A204.1 (cell line): ENCODE data around the gene RANBP3.
"Not testable (repeated sequence)": the region's sequence is repeated elsewhere in the genome, so short reads cannot be mapped to it uniquely, and the experiment has no call there.

Experiments
- FAIRE-seq: peaks from 2 replicates; lab custom pipeline; 2012; peaks lifted over from hg19 to GRCh38; lab: Jason Lieb, UNC

The RANBP3 gene

DNA sequence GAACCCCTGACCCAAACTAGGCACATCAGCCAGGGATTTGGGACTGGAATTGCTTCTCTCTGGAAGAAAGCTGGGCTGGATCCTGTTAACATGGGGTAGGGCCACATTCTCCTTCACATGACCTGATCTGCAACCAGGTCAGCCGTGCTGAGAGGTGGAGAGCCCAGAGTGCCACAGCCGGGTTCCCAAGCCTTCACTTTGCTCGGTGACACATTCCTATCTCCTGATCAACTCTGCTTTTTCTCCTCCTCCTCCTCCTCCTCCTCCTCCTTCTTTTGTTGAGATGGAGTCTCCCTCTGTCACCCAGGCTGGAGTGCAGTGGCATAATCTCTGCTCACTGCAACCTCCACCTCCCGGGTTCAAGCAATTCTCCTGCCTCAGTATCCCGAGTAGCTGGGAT lies 7.9 kb upstream of the RANBP3 start:
- not testable (repeated sequence) for FAIRE-seq

DNA sequence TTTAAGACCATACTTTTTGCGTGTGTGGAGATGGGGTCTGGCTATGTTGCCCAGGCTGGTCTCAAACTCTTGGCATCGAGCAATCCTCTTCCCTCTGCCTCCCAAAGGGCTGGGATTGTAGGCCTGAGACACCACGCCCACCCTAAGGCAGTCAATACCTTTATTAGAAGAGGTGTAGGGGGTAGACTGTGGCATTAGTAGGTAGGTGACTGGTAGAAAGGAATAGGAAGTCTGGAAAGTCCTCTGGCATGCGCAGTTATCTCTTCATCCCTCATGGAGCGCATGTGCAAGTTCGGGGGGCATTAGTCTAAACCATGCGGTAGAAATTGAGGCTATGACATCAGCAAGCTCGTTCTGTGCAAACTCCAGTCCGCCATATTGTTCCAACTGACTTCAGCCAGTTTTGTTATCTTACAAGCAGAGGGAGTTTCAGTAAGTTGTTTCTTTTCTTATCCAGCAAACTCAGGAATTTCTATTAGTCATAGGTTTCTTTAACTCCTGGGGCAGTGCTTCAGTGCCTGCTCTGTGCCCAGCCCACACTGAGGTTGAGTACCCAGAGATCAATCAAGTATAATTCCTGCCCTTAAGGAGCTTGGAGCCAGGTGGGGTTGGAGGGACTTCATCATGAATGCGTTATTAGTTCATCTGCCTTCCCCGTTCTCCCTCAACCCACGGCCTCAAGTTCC lies 7.3 kb upstream of the RANBP3 start:
- no peak for FAIRE-seq

DNA sequence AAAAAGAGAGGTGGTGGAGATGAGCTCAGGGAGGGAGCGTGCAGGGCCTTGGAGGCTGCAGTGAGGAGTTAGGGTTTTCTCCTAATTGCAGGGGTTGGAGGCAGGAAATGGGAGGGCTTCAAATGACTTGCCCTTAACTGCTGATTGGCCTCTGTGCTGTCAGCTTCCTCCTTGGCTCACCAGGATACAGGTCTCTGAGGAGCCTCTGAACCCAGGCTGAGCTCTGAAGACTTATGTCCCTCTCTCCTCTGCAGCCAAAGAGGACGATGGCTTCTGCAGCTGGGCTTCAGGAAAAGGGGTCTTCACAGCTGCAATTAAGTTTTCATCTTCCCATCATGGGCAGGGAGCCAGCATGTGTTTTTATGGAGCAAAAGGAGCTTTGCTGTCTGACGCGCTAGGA lies 6.7 kb upstream of the RANBP3 start:
- FAIRE-seq, result no peak

DNA sequence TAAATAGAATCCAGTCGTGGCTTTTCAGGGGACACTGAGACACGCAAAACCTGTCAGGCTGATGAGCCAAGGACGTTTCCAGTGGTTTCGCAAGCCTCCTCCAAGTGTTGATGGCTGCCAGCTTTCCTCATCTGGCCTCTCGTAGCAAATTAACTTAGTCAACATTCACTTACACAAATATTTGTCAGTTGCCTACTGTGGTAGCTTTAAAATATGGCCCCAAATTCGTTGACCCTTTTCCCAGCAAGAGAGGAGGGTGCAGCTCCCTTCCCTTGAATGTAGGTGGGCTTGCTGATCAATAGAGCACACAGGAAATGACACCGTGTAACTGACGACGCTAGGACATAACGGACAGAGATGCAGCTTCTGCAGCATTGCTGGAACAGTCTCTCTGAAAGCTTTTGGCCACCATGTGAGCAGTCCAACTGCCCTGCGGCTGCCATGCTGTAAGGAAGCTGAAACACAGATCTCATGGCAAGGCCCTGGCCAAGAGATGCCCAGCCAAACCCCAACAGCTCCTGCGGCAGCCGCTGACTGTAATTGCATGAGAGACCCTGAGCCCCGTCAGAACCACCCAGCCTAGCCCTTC lies 5.5 kb upstream of the RANBP3 start:
- FAIRE-seq, result no peak

DNA sequence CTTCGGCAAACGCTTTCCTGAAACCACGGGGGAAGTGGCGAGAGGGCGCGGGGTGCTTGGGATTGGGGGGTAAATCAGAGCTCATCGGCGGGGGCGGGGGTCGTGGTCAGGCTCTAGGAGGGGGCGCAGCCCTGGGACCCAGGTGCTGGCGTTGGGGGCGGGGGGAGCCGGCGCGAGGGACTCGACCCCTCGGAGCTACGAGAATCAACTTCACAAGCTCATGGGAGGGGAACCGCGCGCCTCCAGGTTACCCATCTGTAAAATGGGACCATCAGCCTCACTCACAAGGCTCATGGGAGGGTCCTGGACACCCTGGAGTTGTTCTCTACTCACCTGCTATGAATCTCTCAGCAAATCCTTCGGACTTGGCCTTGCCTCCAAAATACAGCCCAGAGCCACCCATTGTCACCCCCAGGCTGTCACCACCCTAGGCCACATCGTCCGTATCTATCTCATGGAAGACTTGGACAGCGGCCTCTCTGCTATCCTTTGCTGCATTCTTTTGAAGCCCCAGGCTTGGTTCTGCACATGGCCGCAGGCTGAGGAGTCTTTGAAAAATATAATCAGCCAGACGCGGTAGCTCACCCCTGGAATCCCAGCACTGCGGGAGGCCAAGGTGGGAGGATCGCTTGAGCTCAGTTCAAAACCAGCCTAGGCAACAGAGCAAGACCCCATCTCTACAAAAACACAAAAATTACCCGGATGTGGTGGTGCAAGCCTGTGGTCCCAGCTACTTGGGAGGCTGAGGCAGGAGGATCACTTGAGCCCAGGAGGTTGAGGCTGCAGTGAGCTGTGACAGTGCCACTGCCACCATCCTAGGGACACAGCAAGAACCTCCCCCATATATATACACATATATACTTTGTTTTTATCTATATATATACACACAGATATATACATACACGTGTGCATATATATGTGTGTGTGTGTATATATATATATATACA lies 939 bp upstream of the RANBP3 start:
- FAIRE-seq, result no peak

DNA sequence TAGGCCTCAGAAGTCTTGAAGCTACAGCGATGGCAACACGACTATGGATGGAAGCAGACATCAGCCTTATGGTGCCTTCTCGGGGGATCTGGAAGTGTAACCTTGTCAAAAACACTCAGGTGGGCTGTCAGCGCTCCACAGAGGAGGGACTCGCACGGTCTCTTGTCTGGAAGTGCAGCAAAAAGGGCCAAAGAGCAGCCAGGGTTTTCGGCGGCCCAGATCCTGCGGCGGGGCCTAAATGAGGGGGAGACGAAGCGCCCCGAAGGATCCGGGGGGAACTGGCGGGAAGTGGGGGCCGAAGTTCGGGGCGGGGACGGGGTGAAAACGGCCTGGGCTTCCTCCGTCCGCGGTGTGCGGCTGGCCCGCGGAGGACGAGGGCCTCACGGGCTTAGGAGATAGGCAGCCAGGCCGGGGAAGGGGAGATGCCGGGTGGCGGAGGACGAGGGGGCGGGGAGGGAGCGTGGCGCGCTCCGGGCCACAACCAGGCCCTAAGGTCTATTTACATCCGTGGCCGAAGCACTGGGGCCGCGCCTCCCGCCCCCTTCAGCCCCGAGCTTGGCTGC lies 637 bp downstream of the RANBP3 start:
- FAIRE-seq, result no peak

DNA sequence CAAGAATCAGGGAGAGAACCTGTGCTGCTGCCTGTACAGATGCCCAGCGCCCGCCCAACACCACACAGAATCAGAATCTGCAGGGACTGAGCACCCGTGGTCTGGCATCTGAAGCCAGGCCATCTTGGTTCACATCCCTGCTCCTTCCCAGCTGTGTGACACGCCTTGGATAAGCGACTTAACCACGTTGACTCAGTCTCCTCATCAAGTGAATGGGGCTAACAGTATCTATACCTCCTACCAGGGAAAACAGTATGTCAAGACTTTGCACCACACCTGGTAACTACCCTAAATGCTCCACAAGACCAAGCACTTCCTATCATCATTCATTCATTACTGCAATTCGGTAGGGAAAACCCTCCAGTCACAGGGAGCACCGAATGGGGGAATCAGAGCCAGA lies 1.2 kb downstream of the RANBP3 start:
- no peak for FAIRE-seq

DNA sequence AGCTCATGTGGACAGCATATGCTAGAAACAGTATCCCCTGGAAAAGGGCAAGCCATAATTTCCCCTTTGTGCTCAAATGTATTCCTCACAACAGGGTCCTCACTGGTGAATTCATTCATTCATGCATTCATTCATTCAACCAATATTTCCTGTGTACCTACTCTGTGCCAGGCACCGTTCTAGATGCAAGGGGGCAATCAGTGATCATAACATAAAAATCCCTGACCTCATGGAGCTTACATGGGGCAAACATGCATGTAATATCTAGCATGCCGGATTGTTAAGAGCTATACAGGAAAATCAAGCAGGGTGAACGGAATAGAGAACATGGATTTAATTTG lies 2.6 kb downstream of the RANBP3 start:
- no peak for FAIRE-seq

DNA sequence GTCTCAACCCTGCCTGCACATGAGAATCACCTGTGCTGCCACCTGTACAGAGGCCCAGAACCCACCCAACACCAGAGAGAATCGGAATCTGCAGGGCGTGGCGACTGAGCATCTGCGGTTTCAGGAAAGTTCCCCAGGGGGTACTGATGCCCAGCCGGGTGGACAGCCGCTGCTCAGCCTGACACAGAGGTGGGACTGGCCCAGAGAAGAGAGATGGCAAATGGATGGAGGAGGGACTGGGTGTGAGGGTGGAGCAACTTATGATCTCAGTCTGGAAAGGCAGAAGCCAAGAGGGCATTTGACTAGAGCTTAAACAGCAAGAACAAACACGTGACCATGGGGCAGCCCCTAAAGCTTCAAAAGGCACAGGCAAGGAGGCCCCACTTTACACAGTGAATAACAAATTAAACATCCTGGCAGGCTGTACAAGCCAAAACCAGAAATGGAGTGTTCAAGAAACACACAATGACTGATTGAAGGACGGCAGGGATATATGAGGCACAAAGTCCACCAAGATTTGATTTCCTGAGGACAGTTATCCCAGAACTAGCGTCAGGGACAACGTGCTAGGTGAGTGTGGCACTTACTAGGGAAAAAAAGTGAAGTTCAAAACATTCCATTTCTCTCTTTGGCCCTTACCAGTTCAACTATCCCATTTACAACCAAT lies 3.1 kb downstream of the RANBP3 start:
- no peak for FAIRE-seq

DNA sequence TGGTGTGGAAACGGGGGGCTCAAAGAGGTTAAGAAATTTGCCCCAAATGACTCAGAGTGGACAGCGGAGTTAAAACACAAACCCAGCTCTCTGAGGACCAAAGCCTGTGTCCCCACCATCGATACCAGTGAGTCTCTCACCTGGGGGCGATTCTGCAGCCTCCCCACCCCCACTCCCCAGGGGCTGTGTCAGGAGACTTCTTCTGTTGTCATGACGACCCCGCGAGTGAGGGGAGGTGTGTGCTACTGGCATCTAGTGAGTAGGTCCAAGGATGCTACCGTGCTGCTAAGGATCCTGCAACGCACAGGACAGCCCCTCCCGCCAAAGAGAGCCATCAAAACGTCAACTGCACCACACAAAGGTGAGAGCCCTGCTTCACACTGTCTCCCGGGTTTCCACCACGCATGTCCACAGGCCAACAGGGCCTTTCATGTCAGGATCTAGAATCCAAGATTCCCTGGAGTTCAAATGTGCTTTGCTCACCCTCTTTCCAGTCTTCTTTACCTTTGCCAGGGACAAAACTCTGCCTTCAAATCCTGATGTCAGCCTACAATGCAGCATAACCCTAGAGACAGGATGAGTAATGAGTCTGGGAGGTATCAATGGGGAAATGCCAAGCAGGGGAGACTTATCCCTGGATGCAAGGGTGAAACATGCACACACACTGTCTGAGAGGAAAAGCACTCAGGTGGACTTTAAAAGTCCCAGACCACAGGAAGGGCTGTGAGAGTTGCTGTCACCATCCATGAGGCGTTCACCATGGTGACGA lies 3.9 kb downstream of the RANBP3 start:
- no peak for FAIRE-seq

DNA sequence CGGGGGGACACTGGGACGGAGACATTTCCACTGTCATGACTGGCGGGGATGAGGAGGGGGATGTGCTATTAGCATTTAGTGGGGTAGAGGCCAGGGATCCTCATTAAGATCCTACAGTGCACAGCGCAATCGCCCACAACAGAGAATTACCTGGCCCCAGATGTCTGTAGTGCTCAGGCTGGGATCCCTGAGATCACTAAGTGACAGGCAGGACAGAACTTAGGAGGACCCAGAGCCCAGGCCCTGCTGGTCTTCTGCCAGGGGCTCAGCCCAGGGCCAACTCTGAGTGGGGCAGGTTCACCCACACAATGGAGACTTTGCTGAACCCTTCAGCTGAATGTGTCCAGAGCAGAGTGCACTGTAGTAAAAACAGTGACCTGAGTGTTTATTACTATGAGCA lies 4.6 kb downstream of the RANBP3 start:
- FAIRE-seq, result no peak

DNA sequence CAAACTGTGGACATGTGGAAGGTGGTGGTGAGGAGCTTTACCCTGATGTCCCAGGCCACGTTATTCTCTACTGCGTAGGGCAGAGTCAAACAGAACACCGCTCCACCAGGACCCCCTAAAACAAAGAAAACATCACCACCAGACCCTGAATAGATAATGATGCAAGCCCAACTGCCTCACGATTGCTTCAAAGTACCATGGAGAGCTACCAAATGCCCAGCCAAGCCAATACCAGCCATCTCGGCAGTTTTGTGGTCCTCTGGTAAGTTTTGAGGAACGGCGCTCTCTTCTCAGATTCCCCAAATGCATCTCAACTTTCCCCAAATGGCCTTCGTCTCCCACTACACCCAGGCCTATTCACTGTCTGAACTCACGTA lies 5.6 kb downstream of the RANBP3 start:
- no peak for FAIRE-seq

DNA sequence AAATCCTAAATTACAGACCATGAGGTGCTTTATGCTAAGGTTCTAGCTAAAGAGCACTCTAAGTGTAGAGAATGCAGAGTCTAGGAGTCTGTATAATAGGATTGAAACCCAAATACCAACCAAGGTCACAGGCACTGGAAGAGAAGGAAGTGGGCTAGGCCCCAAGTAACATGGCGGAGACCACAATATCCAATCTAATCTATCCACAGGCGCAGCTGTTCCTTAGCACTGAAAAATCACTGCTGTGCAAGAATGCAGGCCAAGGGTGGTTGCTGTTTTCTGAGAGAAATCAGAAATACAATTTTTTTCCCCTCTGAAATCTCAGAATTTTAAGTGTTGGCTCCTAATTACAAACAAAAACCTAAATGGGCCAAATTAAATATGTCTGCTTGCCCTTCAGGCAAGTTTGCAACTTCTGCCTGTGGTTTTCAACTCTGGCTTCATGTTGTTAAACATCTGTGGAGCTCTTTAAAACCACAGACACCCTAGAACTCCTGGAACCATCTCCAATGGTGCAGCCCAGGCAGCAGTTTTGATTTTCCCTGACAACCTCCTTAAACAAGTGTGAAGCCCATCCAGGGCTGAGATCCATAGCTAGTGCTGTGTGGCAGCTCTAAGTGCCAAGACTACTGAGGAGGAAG lies 6.1 kb downstream of the RANBP3 start:
- no peak for FAIRE-seq

DNA sequence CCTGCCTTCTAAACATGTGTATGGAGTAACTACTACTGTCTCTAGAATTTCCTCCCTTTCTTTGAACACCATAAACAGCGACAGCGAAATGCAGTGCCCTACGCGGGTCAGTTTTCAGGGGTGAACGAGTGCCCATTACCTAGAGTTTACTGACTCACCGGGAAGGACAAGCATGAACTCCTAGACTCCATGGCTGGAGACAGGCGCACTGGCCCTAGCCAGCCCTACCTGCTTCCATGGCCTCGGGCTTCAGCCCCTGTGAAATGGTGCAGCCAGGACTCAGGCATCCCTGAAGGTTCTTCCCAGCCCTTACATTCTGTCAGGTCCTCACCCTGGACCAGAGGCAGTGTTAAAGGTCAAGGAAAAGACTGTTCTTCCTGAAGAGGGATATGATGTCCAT lies 8.5 kb downstream of the RANBP3 start:
- no peak for FAIRE-seq

DNA sequence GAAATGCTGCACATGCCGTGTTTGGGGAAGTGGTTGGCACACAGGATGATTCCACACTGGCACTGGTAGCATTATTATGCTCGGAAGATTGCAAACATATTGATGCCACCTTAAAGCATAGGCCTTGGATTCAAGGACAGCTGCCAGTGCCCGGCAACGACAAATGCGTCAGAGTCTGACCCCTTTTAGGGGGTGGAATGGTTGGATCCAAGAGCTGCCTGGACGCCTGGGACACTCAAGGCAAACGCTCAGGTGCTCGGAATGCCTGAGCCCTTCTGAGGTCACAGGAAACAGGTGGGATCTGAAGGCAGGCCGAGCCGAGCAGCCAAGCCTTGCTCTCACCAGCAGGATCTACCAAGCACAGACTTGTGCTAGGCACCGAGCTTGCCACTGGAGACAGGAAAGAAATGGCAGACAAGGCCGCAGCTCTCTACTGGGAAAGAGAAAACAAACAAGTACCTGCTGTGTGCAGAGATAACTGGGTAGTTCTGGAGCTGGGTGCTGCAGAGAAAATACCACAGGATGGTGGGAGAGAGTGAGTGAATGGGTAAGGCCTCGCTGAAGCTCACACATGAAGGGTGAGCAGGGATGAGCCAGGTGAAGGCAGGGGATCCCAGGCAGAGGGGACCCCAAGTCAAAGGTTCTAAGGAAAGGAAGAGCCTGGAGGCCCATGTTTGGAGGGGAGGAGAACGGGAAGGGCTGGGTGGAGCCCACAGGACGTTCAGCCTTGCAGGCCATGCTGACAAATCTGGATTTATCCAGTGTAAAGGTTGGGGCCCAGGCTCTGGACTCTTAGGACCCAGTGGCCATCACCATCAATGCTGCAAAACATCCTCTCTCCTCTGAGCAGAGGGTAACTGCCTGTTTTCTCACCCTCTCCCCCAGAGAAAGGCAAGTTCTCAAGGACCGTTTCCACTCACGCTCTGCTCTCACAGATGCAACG lies 9.2 kb downstream of the RANBP3 start:
- no peak for FAIRE-seq

DNA sequence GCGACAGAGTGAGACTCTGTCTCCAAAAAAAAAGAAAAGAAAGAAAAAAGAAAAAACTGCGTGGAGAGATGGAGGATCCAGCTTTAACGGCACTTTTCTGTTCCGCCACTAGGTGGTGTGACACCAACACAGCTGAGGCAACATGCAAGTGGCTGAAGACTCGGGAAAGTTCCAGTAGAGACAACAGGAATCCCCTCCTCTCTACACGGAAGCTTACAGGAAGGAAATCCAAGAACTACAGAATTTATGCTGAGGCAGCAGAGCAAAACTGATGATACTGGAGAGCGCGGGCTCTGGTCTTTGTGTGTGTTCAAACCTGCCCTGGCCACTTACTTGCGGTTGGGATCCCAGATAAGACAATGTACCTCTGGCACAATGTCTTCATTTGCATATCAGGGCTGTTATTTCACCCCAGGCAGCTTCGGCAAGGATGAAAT lies 9.9 kb downstream of the RANBP3 start:
- peak; percentile 91 for FAIRE-seq

DNA sequence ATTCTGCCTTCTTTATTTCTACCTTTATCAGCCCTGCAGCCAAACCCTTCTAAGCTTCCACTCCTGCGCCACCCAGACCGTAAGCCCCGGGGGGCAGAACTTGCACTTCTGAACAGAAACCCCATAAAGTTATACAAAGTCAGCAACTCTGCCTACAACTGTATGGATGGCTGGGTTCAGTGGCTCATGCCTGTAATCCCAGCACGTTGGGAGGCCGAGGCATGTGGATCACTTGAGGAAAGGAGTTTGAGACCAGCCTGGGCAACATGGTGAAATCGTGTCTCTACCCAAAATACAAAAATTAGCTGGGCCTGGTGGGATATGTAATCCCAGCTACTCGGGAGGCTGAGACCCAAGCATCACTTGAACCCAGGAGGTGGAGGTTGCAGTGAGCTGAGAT lies 10.4 kb downstream of the RANBP3 start:
- no peak for FAIRE-seq

DNA sequence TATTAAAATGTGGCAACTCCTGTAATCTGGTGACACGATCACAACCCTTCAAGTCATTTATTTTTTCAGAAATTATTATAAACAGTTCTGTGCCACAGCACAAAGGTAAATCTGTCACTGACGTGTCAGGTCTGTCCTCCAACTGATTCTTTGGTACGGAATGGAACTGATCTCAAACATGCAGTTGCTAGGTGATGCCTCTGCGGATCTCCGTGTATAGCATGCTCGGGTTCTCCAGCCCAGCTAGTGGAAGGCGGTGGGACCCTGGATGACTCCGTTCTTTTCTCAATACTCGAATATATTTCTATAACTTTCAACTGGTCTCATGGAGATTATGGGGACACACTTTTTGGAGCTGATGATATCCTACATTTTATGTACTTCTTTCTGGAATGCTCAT lies 11.0 kb downstream of the RANBP3 start:
- FAIRE-seq, result no peak

DNA sequence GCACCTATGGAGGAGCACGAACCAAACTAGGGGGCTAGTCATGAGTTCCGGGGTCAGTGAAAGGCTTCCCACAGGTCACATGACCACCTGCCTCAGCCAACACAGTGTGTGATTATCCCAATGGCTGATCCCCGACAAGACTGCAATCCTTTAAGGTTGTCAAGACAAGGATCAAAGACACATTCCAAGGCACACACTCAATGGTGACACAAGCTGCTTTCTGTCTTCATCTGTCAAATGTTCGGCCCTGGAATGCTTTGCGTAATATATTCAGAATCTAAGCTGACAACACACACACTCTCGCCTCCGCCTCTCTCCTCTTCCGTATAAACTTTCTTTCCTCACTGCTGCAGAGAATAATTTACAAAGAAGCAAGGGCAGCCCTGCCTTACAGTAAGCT lies 11.7 kb downstream of the RANBP3 start:
- no peak for FAIRE-seq
